GM21576 (cell line): ENCODE measurements around the gene MYMX.

ENCODE experiments used
- ATAC-seq: cut with Tn5 transposase; IDR thresholded peaks from one replicate; pipeline ENCODE4 v1.9.1; 2021; ENCODE audit warnings: mild to moderate bottlenecking, moderate library complexity; ENCODE audit not compliant: unreplicated experiment

The MYMX gene

GRCh38 chr6:44249082-44249748, 32.5 kb downstream of the MYMX start:
- no peak for ATAC-seq

DNA sequence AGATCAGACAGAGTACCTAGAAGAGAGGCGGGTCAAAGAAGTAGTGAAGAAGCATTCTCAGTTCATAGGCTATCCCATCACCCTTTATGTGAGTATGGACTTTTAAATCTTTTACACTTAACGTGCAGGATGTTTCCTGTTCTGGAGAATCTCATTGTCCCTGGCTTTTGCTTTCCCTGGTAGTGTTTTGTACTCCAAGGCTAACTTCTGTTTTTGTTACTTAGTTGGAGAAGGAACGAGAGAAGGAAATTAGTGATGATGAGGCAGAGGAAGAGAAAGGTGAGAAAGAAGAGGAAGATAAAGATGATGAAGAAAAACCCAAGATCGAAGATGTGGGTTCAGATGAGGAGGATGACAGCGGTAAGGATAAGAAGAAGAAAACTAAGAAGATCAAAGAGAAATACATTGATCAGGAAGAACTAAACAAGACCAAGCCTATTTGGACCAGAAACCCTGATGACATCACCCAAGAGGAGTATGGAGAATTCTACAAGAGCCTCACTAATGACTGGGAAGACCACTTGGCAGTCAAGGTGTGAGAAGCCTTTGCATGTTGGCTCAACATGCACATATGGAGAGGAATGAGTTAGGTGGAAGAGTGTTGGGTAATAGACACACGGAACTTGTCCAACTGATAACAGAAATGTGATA, 33.5 kb downstream of the MYMX start:
- no peak for ATAC-seq

DNA sequence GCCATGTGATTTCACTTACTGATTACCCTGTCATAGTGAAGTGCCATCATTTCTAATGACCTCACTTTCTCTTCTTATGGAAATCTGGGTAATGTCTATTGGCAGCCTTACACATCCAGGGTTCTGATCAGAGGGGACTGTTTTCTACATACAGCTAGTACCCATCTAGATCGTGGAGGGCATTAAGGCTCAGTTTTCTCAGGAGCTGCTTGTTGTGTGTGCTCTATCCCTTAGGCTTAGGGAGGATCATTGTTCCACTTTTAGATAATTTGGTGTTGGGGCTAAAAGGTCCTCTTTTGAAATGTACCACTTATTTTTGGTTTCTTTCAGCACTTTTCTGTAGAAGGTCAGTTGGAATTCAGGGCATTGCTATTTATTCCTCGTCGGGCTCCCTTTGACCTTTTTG, 34.0 kb downstream of the MYMX start:
- no peak for ATAC-seq

- no peak for ATAC-seq
Observed at GRCh38 chr6:44251576-44252524, 35.1 kb downstream of the MYMX start.

- ATAC-seq, result no peak
Observed at GRCh38 chr6:44253307-44254101, 36.8 kb downstream of the MYMX start.

DNA sequence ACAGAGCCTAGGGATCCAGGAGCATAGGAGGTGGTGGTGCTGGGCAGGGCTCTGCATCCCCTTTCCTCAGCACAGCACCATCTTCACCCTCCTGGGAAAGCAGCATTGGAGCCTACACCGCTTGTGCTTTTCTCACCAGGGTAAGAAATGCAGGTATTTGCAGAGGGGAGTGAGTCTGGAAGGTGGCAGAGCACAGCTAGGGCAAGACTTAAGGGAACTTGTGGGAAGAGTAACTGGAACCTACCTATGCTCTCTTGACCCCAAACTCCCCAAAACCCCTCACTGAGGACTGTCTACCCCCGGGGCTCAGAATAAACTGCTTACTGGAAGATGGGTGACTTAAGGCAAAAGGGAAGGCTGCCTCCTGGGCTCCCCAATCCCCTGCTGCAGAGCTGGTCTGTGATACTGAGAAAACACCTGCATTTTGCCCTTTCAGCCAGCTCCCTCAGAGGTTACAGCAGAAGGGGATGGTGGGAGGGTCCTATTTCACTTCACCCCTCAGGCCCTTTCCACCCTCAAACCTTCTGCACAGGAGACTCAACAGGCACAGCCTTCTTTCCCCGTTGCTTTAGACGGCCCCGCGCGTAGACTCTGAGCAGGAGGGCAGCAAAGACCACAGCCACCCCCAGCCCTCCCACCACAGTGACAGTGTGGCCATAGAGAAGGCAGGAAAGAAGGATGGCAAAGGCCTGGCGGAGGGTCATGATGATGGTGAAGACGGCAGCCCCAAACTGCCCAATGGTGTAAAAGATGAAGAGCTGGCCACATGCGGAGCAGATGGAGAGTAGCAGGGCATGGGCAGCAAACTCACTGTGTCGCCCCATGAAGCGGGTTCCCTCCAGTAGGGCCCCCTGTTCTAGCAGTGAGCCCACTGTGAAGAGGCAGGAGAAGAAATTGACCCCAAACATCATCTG, 37.7 kb downstream of the MYMX start:
- ATAC-seq, result no peak

GRCh38 chr6:44255105-44255808, 38.5 kb downstream of the MYMX start:
- ATAC-seq, result no peak

- ATAC-seq, result no peak
Observed at GRCh38 chr6:44255871-44256774, 39.4 kb downstream of the MYMX start.

GRCh38 chr6:44256775-44257024, 40.0 kb downstream of the MYMX start:
- ATAC-seq, result no peak

DNA sequence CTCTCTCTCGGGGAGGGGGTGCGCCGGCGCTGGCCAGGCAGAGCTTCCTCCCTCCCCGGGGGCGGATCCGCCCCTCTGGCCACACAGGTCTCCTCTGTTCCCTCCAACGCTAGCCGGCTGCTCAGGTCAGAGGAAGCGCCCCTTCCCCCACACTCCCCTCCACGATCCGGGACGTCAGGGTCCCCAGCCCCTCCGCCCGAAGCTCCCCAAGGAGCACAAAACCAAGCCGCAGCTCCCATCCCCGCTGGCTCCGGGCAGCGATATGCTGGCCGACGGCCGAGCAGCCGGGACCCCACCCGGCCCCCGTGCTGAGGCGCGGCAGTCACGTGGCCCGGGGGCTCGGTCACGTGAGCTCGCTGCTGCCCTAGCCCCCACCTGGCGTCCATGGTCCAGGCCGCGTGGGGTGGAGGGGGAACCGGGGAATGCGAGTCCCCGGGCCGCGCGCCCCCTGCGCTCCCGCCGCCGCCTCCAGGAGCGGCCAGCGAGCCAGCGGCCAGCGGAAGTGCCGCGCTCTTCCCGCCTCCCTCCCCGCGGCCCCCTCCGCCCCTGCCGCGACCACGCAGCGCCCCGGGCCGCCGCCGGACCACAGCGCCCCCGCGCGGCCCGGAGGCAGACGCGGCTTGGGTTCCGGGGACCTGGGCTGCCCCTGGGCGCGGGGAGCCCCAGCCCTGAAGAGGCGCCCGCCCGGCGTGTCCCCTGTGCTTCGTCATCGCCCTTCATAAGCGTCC, 40.5 kb downstream of the MYMX start, which contains the start of gene SLC35B2:
SLC35B2 (minus strand) TSS at position 504 of the 728 bp plus-strand sequence; CDS start at position 386, 118 bp downstream.
- peak; percentile 40 for ATAC-seq

- peak; percentile 18 for ATAC-seq
Observed at GRCh38 chr6:44257753-44258324, 41.1 kb downstream of the MYMX start.

GRCh38 chr6:44258325-44258863, 41.7 kb downstream of the MYMX start:
- ATAC-seq, result no peak

DNA sequence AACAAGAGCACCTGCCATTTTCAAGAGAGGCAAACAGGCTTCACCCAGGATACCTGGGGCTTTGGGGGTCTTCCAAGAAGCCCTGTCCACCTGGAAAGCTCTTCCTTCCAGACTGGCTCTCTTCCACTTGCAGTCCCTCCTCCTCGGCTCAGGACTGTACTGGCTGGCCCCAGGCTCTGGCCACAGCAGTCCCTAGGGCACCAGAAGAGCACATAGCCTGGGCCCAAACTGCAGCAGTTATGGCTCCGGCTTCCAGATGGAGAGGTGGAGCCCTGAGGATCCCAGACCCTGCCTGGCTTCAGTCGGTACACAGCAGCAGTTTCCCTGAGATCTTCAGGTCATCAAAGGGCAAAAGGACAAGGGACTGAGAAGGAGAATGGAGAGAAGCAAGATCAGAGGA, 42.2 kb downstream of the MYMX start:
- ATAC-seq, result no peak

- no peak for ATAC-seq
Observed at GRCh38 chr6:44260011-44260410, 43.3 kb downstream of the MYMX start.

- no peak for ATAC-seq
Observed at GRCh38 chr6:44260451-44261297, 43.9 kb downstream of the MYMX start.

DNA sequence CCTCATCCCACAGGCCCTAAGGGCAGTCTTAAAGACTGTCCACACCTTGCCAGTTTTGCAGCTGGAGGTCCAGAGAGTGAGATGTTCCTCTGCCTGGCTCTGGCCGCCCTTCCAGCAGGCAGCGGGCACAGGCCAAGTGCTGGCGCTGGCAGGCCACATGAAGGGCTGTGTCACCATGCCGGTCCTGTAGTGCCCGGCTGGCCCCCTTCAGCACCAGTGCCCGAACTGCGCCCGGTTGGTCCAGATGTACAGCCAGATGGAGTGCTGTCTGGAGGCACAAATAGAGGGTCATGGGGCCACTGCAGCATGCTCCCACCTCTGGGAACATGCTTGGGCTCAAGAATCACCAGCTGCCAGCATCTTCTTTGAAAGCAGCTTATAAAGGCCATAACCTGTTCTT, 44.9 kb downstream of the MYMX start:
- ATAC-seq, result no peak
